AG04450 (cell line): Measurements from ENCODE around the gene ABI1. TPM values are rescaled to one million over a fixed set of nuclear protein-coding genes. Genes with fewer than 3 reads are reported as not detected.

Source experiments
- CTCF ChIA-PET: fragments of 300-600, 350-600 bp; formaldehyde crosslinking; extraction: SDS; loops from one replicate; lab custom pipeline; 2022; ENCODE audit warnings: antibody characterized with exemption, inconsistent platforms; lab: Charles Lee
- POLR2A ChIA-PET: fragments of 350-600 bp; formaldehyde crosslinking; extraction: SDS; loops from one replicate; lab custom pipeline; 2021; ENCODE audit warnings: antibody characterized with exemption, inconsistent platforms; lab: Yijun Ruan, JAX
- DNase-seq: peaks from one replicate; pipeline ENCODE4 v3.0.0-alpha.2; 2011; ENCODE audit warnings: low read depth, low spot score
- H3K27ac ChIP-seq: one replicate; pipeline ENCODE4 v1.5.1; 2012; ENCODE audit warnings: low read depth, low read length, control low read depth
- H3K27me3 ChIP-seq: one replicate; pipeline ENCODE4 v1.6.0; 2012; ENCODE audit warnings: low read length; ENCODE audit not compliant: control insufficient read depth, insufficient read depth
- H3K4me3 ChIP-seq: 2 replicates; pipeline ENCODE4 v1.5.1; 2011; ENCODE audit warnings: mild to moderate bottlenecking, low read depth, low read length, control low read depth
- H3K9me3 ChIP-seq: 2 replicates; pipeline ENCODE4 v1.5.1; 2012; ENCODE audit warnings: low read length; ENCODE audit not compliant: control insufficient read depth, insufficient read depth
- CTCF ChIP-seq: IDR thresholded peaks from 2 replicates; pipeline ENCODE4 v1.5.1; 2011; ENCODE audit warnings: low read depth, low read length, control low read depth, inconsistent platforms
- polyA plus RNA-seq: library from polyadenylated mRNA; depleted of rRNA; stranded (reverse); fragments of >200 nt; gene quantifications from 2 replicates; pipeline ENCODE4 v1.2.3, GENCODE V29; 2011

ABI1 gene
- polyA plus RNA-seq, 1 experiment = 64.2 TPM

DNA sequence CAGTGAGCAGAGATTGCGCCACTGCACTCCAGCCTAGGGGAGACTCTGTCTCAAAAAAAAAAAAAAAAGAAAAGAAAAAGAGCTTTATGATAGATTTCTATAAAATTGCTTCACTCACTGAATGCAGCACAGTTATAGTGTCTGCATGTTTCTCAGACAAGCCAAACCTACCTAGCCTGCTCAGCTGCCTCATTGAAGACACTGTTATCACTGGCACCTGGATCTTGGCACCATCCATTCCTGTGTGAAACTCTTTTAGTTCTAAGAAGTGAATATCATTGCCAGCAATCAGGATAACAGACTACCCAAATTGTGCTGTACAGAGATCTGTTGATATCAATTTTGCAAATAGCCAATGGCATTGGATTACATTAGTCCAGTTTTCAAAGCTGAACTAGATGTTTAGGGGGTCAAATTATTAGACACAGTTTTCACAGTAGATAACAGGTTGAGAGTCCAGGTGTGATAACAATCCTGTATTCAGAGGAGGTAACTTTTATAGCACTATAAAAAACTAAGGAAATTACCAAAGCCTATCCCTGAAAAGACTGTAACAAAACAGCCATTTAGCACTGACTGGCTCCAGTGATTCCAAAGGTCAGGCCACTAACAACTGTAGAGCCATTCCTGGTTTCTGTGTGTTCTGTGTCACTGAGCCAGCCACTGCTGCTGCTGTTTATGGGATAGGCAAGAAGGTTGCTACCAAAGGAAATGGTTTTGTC, 146.2 kb downstream of the ABI1 start:
- no peak overlapping the region for H3K27ac ChIP-seq
- POLR2A ChIA-PET = no interaction called here
- CTCF ChIA-PET = interaction anchor here (0.7 to 2.7 kb wide), 3 partner anchors 12 to 168 kb away, joined by 3 to 16 read pairs (median 5); no protein-coding TSS in a partner anchor
- DNase-seq = no peak
- H3K27me3 ChIP-seq = no peaks in the 10 kb centered on the region
- no peak overlapping the region for H3K4me3 ChIP-seq
- TF ChIP-seq CTCF = no peak
- no peaks in the 10 kb centered on the region for H3K9me3 ChIP-seq

DNA sequence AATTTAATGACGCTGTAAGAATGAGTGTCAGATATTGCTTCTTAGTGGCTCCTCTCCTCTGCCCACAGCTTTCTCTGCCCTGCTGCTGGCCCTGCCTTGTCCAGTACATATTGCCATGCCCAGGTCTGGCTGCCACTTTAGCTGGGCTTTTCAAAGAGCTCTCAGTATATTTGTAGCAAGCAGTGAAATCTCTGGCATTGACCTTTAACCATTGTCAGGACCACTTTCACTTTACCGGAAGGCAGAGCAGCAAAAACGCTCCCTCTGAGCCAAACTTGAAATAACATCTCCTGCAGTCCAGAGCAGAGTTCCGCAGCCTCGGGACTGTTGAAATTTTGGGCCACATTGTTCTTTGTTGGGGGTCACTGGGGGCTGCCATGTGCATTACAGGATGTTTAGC, 149.4 kb downstream of the ABI1 start:
- no peak for DNase-seq
- no peak for TF ChIP-seq CTCF
- H3K4me3 ChIP-seq = no peak overlapping the region
- no peaks in the 10 kb centered on the region for H3K27me3 ChIP-seq
- CTCF ChIA-PET = interaction anchor here (1.0 kb wide), 1 partner anchor 17 kb away, joined by 4 read pairs; no protein-coding TSS in a partner anchor
- POLR2A ChIA-PET = no interaction called here
- no peaks in the 10 kb centered on the region for H3K9me3 ChIP-seq
- no peak overlapping the region for H3K27ac ChIP-seq

DNA sequence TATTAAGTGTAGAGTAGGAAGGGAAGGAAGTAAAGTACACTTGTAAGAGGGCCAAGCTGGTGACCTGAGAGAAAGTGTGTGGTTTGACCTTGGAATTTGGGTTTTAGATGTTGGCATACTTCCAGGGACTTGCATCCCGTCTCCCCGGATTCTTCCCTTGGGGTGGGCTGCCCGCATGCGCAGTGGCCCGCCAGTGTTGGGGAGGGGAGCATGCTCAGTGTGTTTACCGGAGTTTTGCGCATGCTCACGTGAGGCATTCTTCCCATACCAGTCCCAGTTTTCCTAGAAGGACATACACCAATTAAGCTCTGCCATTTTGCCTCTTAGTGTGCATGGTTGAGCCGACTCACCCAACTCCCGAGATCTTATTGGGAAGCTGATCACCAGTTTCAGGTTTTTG, 153.8 kb downstream of the ABI1 start:
- no peaks in the 10 kb centered on the region for H3K9me3 ChIP-seq
- no peak for TF ChIP-seq CTCF
- no peak overlapping the region for H3K4me3 ChIP-seq
- POLR2A ChIA-PET = no interaction called here
- CTCF ChIA-PET = interaction anchor here (1.1 kb wide), 2 partner anchors 154 to 174 kb away, joined by 3 to 5 read pairs; no protein-coding TSS in a partner anchor
- DNase-seq = no peak
- H3K27me3 ChIP-seq = no peaks in the 10 kb centered on the region
- H3K27ac ChIP-seq = no peak overlapping the region

DNA sequence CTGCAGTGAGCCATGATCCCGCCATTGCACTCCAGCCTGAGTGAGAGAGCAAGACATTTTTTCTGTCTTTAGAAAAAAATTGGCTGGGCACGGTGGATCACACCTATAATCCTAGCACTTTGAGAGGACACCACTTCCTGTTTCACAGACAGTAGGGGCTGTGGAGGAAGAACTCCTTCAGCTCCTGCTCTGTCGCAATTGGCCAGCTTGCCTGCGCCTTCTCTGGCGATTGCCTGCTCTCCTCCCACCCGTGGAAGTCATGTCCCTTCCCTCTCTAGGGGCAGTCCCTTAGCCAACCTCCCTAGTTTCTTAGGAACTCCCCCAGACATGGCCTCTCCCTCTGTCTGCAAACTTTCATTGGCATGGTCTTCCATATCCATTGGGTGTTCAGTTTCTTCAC, 154.6 kb downstream of the ABI1 start:
- Histone ChIP-seq H3K9me3 (no peaks in the 10 kb centered on the region), H3K27me3 (no peaks in the 10 kb centered on the region), H3K4me3 (no peak overlapping the region), H3K27ac (no peak overlapping the region)
- no peak for DNase-seq
- TF ChIP-seq CTCF = no peak
- POLR2A ChIA-PET = no interaction called here
- CTCF ChIA-PET = interaction anchor here (1.6 kb wide), 1 partner anchor 20 kb away, joined by 7 read pairs; no protein-coding TSS in a partner anchor

GRCh38 chr10:26703974-26704373, 156.8 kb downstream of the ABI1 start:
- DNase-seq = no peak
- H3K4me3 ChIP-seq = no peak overlapping the region
- TF ChIP-seq CTCF = no peak
- no peaks in the 10 kb centered on the region for H3K27me3 ChIP-seq
- CTCF ChIA-PET = no interaction called here
- POLR2A ChIA-PET = no interaction called here
- no peaks in the 10 kb centered on the region for H3K9me3 ChIP-seq
- H3K27ac ChIP-seq = no peak overlapping the region
